NCI-H187 (cell line): Measurements from ENCODE around the gene A1BG.
A peak's percentile ranks its signal among the peaks of the same experiment; 100 is the strongest.
"Not testable (repeated sequence)": the region's sequence is repeated elsewhere in the genome, so short reads cannot be mapped to it uniquely, and the experiment has no call there.

Source experiments
- DNase-seq, 2 experiments: peaks; one replicate each; lab custom pipeline; 2025; lab: John Stamatoyannopoulos, UW

Gene A1BG

GRCh38 chr19:58385891-58386575 lies 32.7 kb upstream of the A1BG start:
- no peak for DNase-seq

GRCh38 chr19:58385313-58385890 lies 32.1 kb upstream of the A1BG start:
- DNase-seq: no peak

GRCh38 chr19:58382997-58383603 lies 29.8 kb upstream of the A1BG start:
- DNase-seq: no peak

GRCh38 chr19:58381460-58382212 lies 28.3 kb upstream of the A1BG start:
- DNase-seq: no peak

GRCh38 chr19:58380662-58381459 lies 27.6 kb upstream of the A1BG start, which contains the start of gene ZNF837:
Gene ZNF837 (minus strand): TSS chr19:58381030. CDS start chr19:58369332, 11,698 bp downstream.
- peak; percentile 97 to 100 for DNase-seq

- no peak for DNase-seq
Observed at GRCh38 chr19:58380037-58380661, 26.9 kb upstream of the A1BG start.

- no peak for DNase-seq
Observed at GRCh38 chr19:58379246-58379645, 26.0 kb upstream of the A1BG start.

- DNase-seq: not testable (repeated sequence)
Observed at GRCh38 chr19:58376724-58377123, 23.4 kb upstream of the A1BG start.

GRCh38 chr19:58374200-58374599 lies 20.9 kb upstream of the A1BG start:
- DNase-seq: no peak

- DNase-seq: no peak
Observed at GRCh38 chr19:58372311-58373133, 19.2 kb upstream of the A1BG start.

GRCh38 chr19:58368561-58369360 lies 15.5 kb upstream of the A1BG start:
- DNase-seq: no peak

- no peak for DNase-seq
Observed at GRCh38 chr19:58367698-58368454, 14.6 kb upstream of the A1BG start.

GRCh38 chr19:58366585-58367430 lies 13.5 kb upstream of the A1BG start:
- no peak for DNase-seq

GRCh38 chr19:58364146-58364545 lies 10.9 kb upstream of the A1BG start:
- no peak for DNase-seq

- peak; percentile 94 to 97 for DNase-seq
Observed at GRCh38 chr19:58362272-58362994, 9.1 kb upstream of the A1BG start, which contains the start of gene ZNF497. Gene ZNF497 (minus strand): TSS chr19:58362751. CDS start chr19:58357635, 5,116 bp downstream.

- DNase-seq: peak in 1 of 2 experiments; percentile 33
Observed at GRCh38 chr19:58361900-58362271, 8.6 kb upstream of the A1BG start.
